ENCODE data around the gene TUFT1. TPM values are rescaled to one million over a fixed set of nuclear protein-coding genes. Genes with fewer than 3 reads are reported as not detected.

TUFT1 gene
- total RNA-seq, 1 donor from 2014 or later, result 17.3 TPM

- Mint-ChIP-seq H3K9me3 (no peaks in the 10 kb centered on the region), H3K27me3 (ENCODE audit: low read depth) (no peaks in the 10 kb centered on the region), H3K4me3 (no peak overlapping the region), H3K27ac (peak overlapping the region; percentile 84), H3K36me3 (no peaks in the 10 kb centered on the region), H3K4me1 (peaks cover 12% of the 10 kb centered on the region)
- DNase-seq (ENCODE audit: low spot score in 2 of 2, unreplicated experiment in 2 of 2), result no peak
- TF ChIP-seq CTCF (IDR thresholded peaks at IDR 0.05; ENCODE audit: unreplicated experiment), result no peak
These were observed 44.8 kb upstream of the TUFT1 start for GRCh38 chr1:151495316-151495715.

DNA sequence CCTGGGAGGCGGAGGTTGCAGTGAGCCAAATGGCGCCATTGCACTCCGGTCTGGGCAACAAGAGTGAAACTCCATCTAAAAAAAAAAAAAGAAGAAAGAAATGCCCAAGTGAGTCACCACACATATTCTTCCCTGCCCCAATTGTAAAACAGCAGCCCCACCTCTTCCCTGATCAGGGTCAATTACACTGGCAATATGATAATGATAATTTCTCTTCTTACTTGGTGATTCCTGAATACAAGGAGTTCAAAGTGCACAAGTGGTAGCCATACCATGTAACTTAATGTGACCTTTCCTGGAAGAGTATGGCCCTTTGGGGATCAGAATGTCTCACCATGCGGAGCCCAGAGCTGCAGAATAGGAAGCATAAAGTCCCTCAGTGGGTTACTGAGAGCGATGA, 40.7 kb upstream of the TUFT1 start:
- DNase-seq (ENCODE audit: low spot score in 2 of 2, unreplicated experiment in 2 of 2), result no peak
- H3K27ac Mint-ChIP-seq, result no peak overlapping the region
- no peak overlapping the region for H3K4me3 Mint-ChIP-seq
- H3K4me1 Mint-ChIP-seq, result peaks cover 12% of the 10 kb centered on the region
- no peaks in the 10 kb centered on the region for H3K9me3 Mint-ChIP-seq
- H3K36me3 Mint-ChIP-seq, result no peaks in the 10 kb centered on the region
- no peak for TF ChIP-seq CTCF (IDR thresholded peaks at IDR 0.05; ENCODE audit: unreplicated experiment)
- no peaks in the 10 kb centered on the region for H3K27me3 Mint-ChIP-seq (ENCODE audit: low read depth)

DNA sequence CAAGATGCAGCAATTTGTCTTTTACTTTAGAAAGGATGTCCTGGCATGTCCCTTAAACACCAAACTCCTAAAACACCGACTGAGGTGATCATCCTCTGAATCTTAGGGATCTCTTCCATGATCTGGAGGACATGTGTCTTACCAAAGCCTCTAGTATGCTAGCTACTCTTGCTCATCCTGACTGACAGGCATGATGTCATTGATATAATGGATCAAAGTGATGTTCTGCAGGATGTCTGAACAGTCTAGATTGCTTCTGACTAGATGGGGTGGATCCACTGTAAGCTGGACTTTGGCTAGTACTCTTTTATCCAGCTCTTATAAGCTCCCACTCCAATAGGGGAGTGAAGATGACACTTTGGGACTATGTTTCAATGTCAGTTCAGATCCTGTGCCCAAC, 40.2 kb upstream of the TUFT1 start:
- Mint-ChIP-seq H3K4me3 (no peak overlapping the region), H3K9me3 (no peaks in the 10 kb centered on the region), H3K27ac (no peak overlapping the region), H3K27me3 (ENCODE audit: low read depth) (no peaks in the 10 kb centered on the region), H3K4me1 (peaks cover 7% of the 10 kb centered on the region), H3K36me3 (no peaks in the 10 kb centered on the region)
- TF ChIP-seq CTCF (IDR thresholded peaks at IDR 0.05; ENCODE audit: unreplicated experiment), result no peak
- DNase-seq (ENCODE audit: low spot score in 2 of 2, unreplicated experiment in 2 of 2), result no peak

GRCh38 chr1:151501474-151501873, 38.6 kb upstream of the TUFT1 start:
- no peak for TF ChIP-seq CTCF (IDR thresholded peaks at IDR 0.05; ENCODE audit: unreplicated experiment)
- Mint-ChIP-seq H3K4me3 (no peak overlapping the region), H3K27me3 (ENCODE audit: low read depth) (no peaks in the 10 kb centered on the region), H3K4me1 (no peaks in the 10 kb centered on the region), H3K36me3 (no peaks in the 10 kb centered on the region), H3K9me3 (no peaks in the 10 kb centered on the region), H3K27ac (no peak overlapping the region)
- no peak for DNase-seq (ENCODE audit: low spot score in 2 of 2, unreplicated experiment in 2 of 2)

GRCh38 chr1:151502035-151502700, 37.9 kb upstream of the TUFT1 start:
- H3K9me3 Mint-ChIP-seq, result no peaks in the 10 kb centered on the region
- no peak overlapping the region for H3K4me3 Mint-ChIP-seq
- no peak overlapping the region for H3K27ac Mint-ChIP-seq
- H3K4me1 Mint-ChIP-seq, result no peaks in the 10 kb centered on the region
- peaks cover 2% of the 10 kb centered on the region for H3K27me3 Mint-ChIP-seq (ENCODE audit: low read depth)
- no peak for TF ChIP-seq CTCF (IDR thresholded peaks at IDR 0.05; ENCODE audit: unreplicated experiment)
- H3K36me3 Mint-ChIP-seq, result no peaks in the 10 kb centered on the region
- DNase-seq (ENCODE audit: low spot score in 2 of 2, unreplicated experiment in 2 of 2), result no peak
